ENCODE measurements around the gene PTPRD. TPM values are rescaled to one million over a fixed set of nuclear protein-coding genes. Genes with fewer than 3 reads are reported as not detected.

The PTPRD gene
- total and polyA plus RNA-seq, 2 experiments from 2014 or later, result 11.5 to 58.0 TPM

DNA sequence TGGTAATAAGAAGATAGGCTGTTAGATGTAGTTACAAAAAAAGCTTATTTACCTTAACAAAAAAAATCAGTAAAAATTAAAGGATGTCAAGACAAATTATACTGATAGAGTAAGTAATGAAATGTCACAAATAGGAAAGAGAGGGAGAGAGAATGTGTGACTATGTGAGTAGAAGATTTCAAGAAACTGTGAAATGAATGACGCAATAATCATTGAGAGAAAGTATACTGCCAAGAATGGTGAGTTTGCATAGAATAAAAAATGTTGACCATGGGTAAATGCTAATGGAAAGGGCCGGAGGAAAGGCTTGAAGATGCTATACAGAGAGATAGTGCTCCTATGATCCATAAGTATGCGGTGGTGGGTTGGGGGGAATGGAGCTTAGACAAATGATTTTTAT lies 100.7 kb downstream of the PTPRD start (continued):
- TF ChIP-seq, protein P1, sequence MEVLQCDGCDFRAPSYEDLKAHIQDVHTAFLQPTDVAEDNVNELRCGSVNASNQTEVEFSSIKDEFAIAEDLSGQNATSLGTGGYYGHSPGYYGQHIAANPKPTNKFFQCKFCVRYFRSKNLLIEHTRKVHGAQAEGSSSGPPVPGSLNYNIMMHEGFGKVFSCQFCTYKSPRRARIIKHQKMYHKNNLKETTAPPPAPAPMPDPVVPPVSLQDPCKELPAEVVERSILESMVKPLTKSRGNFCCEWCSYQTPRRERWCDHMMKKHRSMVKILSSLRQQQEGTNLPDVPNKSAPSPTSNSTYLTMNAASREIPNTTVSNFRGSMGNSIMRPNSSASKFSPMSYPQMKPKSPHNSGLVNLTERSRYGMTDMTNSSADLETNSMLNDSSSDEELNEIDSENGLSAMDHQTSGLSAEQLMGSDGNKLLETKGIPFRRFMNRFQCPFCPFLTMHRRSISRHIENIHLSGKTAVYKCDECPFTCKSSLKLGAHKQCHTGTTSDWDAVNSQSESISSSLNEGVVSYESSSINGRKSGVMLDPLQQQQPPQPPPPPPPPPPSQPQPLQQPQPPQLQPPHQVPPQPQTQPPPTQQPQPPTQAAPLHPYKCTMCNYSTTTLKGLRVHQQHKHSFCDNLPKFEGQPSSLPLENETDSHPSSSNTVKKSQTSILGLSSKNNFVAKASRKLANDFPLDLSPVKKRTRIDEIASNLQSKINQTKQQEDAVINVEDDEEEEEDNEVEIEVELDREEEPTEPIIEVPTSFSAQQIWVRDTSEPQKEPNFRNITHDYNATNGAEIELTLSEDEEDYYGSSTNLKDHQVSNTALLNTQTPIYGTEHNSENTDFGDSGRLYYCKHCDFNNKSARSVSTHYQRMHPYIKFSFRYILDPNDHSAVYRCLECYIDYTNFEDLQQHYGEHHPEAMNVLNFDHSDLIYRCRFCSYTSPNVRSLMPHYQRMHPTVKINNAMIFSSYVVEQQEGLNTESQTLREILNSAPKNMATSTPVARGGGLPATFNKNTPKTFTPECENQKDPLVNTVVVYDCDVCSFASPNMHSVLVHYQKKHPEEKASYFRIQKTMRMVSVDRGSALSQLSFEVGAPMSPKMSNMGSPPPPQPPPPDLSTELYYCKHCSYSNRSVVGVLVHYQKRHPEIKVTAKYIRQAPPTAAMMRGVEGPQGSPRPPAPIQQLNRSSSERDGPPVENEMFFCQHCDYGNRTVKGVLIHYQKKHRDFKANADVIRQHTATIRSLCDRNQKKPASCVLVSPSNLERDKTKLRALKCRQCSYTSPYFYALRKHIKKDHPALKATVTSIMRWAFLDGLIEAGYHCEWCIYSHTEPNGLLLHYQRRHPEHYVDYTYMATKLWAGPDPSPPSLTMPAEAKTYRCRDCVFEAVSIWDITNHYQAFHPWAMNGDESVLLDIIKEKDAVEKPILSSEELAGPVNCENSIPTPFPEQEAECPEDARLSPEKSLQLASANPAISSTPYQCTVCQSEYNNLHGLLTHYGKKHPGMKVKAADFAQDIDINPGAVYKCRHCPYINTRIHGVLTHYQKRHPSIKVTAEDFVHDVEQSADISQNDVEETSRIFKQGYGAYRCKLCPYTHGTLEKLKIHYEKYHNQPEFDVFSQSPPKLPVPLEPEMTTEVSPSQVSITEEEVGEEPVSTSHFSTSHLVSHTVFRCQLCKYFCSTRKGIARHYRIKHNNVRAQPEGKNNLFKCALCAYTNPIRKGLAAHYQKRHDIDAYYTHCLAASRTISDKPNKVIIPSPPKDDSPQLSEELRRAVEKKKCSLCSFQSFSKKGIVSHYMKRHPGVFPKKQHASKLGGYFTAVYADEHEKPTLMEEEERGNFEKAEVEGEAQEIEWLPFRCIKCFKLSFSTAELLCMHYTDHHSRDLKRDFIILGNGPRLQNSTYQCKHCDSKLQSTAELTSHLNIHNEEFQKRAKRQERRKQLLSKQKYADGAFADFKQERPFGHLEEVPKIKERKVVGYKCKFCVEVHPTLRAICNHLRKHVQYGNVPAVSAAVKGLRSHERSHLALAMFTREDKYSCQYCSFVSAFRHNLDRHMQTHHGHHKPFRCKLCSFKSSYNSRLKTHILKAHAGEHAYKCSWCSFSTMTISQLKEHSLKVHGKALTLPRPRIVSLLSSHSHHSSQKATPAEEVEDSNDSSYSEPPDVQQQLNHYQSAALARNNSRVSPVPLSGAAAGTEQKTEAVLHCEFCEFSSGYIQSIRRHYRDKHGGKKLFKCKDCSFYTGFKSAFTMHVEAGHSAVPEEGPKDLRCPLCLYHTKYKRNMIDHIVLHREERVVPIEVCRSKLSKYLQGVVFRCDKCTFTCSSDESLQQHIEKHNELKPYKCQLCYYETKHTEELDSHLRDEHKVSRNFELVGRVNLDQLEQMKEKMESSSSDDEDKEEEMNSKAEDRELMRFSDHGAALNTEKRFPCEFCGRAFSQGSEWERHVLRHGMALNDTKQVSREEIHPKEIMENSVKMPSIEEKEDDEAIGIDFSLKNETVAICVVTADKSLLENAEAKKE (CRISPR knock-in tag; IDR thresholded peaks at IDR 0.05), result no peak
- TF ChIP-seq, protein P2, sequence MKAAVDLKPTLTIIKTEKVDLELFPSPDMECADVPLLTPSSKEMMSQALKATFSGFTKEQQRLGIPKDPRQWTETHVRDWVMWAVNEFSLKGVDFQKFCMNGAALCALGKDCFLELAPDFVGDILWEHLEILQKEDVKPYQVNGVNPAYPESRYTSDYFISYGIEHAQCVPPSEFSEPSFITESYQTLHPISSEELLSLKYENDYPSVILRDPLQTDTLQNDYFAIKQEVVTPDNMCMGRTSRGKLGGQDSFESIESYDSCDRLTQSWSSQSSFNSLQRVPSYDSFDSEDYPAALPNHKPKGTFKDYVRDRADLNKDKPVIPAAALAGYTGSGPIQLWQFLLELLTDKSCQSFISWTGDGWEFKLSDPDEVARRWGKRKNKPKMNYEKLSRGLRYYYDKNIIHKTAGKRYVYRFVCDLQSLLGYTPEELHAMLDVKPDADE (IDR thresholded peaks at IDR 0.05), result no peak

DNA sequence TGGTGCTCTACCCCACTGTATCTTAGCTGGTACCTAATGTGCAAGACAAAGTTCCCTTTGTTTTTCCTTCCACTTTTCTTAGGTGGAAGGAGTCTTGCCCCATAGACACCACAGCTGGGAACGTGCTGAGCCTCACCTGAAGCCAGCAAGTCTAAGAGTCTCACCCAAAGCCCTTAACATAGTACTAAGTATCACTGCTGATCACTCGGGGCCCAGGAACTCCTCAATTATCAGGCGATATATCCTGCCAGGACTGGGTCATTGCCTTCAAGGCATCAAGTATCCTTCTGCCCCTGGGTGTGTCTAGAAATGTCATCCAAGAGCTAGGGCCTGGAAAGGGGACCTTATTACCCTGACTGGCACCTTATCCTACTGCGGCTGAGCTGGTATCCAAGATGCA lies 123.9 kb downstream of the PTPRD start:
- Mint-ChIP-seq H3K9me3 (peaks cover 6% of the 10 kb centered on the region; the same call in 1 of the 3 replicates), H3K27ac (no peak overlapping the region), H3K4me1 (no peaks in the 10 kb centered on the region), H3K36me3 (ENCODE audit: low read depth) (no peaks in the 10 kb centered on the region), H3K27me3 (ENCODE audit: insufficient read depth, low read depth, poor library complexity) (peaks cover 2% of the 10 kb centered on the region), H3K4me3 (no peak overlapping the region)
- no peaks in the 10 kb centered on the region for H3K36me3 ChIP-seq (ENCODE audit: insufficient read depth)
- 0 out of 2 replicates have a peak, but pooled peaks cover 3% of the 10 kb centered on the region for H3K9me2 ChIP-seq (ENCODE audit: insufficient read depth)
- no peak overlapping the region for H2AFZ ChIP-seq
- no peak overlapping the region for H3K4me2 ChIP-seq
- no peaks in the 10 kb centered on the region for H3K79me2 ChIP-seq (replicated peaks; ENCODE audit: insufficient read depth)
- DNase-seq (ENCODE audit: low spot score) (no peak), ATAC-seq (no peak)
- no peak overlapping the region for H3K27ac ChIP-seq (ENCODE audit: low read depth)
- H3K27me3 ChIP-seq (ENCODE audit: insufficient read depth), result no peaks in the 10 kb centered on the region
- H3K4me1 ChIP-seq (ENCODE audit: insufficient read depth), result no peaks in the 10 kb centered on the region
- no peaks in the 10 kb centered on the region for H3F3A ChIP-seq (replicated peaks; ENCODE audit: low read depth)
- H3K4me3 ChIP-seq, result no peak overlapping the region
- H4K20me1 ChIP-seq (replicated peaks; ENCODE audit: insufficient read depth), result no peaks in the 10 kb centered on the region
- TF ChIP-seq CREB1 (CRISPR knock-in tag; IDR thresholded peaks at IDR 0.05; ENCODE audit: low read depth) (no peak), ZNF331 (CRISPR knock-in tag; IDR thresholded peaks at IDR 0.05; ENCODE audit: low read depth) (no peak), EZH2phosphoT487 (IDR thresholded peaks at IDR 0.05; ENCODE audit: unreplicated experiment) (no peak), POLR2AphosphoS5 (IDR thresholded peaks at IDR 0.05; ENCODE audit: low read depth) (no peak), EZH2 (IDR thresholded peaks at IDR 0.05; ENCODE audit: low read depth, unreplicated experiment) (no peak), NANOG (IDR thresholded peaks at IDR 0.05; ENCODE audit: borderline replicate concordance) (no peak), STAT1 (IDR thresholded peaks at IDR 0.05; ENCODE audit: unreplicated experiment) (no peak), ZNF114 (CRISPR knock-in tag; IDR thresholded peaks at IDR 0.05) (no peak)
- TF ChIP-seq, protein P3, sequence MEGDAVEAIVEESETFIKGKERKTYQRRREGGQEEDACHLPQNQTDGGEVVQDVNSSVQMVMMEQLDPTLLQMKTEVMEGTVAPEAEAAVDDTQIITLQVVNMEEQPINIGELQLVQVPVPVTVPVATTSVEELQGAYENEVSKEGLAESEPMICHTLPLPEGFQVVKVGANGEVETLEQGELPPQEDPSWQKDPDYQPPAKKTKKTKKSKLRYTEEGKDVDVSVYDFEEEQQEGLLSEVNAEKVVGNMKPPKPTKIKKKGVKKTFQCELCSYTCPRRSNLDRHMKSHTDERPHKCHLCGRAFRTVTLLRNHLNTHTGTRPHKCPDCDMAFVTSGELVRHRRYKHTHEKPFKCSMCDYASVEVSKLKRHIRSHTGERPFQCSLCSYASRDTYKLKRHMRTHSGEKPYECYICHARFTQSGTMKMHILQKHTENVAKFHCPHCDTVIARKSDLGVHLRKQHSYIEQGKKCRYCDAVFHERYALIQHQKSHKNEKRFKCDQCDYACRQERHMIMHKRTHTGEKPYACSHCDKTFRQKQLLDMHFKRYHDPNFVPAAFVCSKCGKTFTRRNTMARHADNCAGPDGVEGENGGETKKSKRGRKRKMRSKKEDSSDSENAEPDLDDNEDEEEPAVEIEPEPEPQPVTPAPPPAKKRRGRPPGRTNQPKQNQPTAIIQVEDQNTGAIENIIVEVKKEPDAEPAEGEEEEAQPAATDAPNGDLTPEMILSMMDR (conservative IDR thresholded peaks at IDR 0.05; ENCODE audit: low read depth in 2 of 2), result no peak
- TF ChIP-seq, protein P4, sequence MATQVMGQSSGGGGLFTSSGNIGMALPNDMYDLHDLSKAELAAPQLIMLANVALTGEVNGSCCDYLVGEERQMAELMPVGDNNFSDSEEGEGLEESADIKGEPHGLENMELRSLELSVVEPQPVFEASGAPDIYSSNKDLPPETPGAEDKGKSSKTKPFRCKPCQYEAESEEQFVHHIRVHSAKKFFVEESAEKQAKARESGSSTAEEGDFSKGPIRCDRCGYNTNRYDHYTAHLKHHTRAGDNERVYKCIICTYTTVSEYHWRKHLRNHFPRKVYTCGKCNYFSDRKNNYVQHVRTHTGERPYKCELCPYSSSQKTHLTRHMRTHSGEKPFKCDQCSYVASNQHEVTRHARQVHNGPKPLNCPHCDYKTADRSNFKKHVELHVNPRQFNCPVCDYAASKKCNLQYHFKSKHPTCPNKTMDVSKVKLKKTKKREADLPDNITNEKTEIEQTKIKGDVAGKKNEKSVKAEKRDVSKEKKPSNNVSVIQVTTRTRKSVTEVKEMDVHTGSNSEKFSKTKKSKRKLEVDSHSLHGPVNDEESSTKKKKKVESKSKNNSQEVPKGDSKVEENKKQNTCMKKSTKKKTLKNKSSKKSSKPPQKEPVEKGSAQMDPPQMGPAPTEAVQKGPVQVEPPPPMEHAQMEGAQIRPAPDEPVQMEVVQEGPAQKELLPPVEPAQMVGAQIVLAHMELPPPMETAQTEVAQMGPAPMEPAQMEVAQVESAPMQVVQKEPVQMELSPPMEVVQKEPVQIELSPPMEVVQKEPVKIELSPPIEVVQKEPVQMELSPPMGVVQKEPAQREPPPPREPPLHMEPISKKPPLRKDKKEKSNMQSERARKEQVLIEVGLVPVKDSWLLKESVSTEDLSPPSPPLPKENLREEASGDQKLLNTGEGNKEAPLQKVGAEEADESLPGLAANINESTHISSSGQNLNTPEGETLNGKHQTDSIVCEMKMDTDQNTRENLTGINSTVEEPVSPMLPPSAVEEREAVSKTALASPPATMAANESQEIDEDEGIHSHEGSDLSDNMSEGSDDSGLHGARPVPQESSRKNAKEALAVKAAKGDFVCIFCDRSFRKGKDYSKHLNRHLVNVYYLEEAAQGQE (IDR thresholded peaks at IDR 0.05; ENCODE audit: unreplicated experiment), result no peak
- TF ChIP-seq, protein P2 (IDR thresholded peaks at IDR 0.05), result no peak
